B cell (primary cell): ENCODE results near the gene ARHGAP18. TPM values are rescaled to one million over a fixed set of nuclear protein-coding genes. Genes with fewer than 3 reads are reported as not detected.

ENCODE experiments used
- ATAC-seq: fragments of 200-7000 bp; cut with Tn5 transposase; one replicate; pipeline ENCODE4 v1.10.0; 2021; ENCODE audit warnings: low read depth, mild to moderate bottlenecking, moderate number of reproducible peaks, moderate library complexity
- CTCF ChIA-PET: fragments of 350-600 bp; sonication (Branson Sonifier 250); formaldehyde crosslinking; loops from one replicate; lab custom pipeline; 2021; ENCODE audit warnings: antibody characterized with exemption, inconsistent platforms; lab: Charles Lee
- POLR2A ChIA-PET: fragments of 350-600 bp; sonication (Branson Sonifier 250); formaldehyde crosslinking; loops from one replicate; lab custom pipeline; 2021; ENCODE audit warnings: antibody characterized with exemption; lab: Charles Lee
- DNase-seq: peaks from one replicate; pipeline ENCODE4 v3.0.0; 2013
- H2AFZ ChIP-seq: 2 replicates; pipeline ENCODE4 v1.6.1; 2012; ENCODE audit warnings: mild to moderate bottlenecking, low read depth, low read length; ENCODE audit not compliant: insufficient read depth, poor library complexity, severe bottlenecking
- H3K27ac ChIP-seq, 2 donors: 1 replicate in 1 of 2; 2 replicates in 1 of 2; pipeline ENCODE4 v1.5.1; 2012 to 2013; ENCODE audit warnings: low read length in 2 of 2, mild to moderate bottlenecking in 2 of 2, moderate library complexity in 1 of 2
- H3K27me3 ChIP-seq, 4 experiments: fragments of 200-600 bp in 1 of 4; sonication (generic) in 1 of 4; replicated peaks in 1 of 4; 1 replicate in 2 of 4; 2 replicates in 2 of 4; pipeline versions ENCODE4 v1.6.1 to v1.7.0; 2013 to 2016; ENCODE audit warnings: low read length in 3 of 4, mild to moderate bottlenecking in 2 of 4, mixed read lengths in 1 of 4, moderate library complexity in 1 of 4; ENCODE audit not compliant: insufficient read depth in 4 of 4, control insufficient read depth in 3 of 4; ENCODE audit errors: control extremely low read depth in 1 of 4
- H3K36me3 ChIP-seq, 2 experiments: replicated peaks in 1 of 2; 1 replicate in 1 of 2; 2 replicates in 1 of 2; pipeline versions ENCODE4 v1.6.1 to v1.7.1; 2013; ENCODE audit warnings: low read length in 1 of 2; ENCODE audit not compliant: insufficient read depth in 2 of 2, control insufficient read depth in 1 of 2; ENCODE audit errors: control extremely low read depth in 1 of 2, extremely low read depth in 1 of 2
- H3K4me1 ChIP-seq, 2 donors: fragments of 200-600 bp in 1 of 2; sonication (generic) in 1 of 2; 1 replicate in 1 of 2; 2 replicates in 1 of 2; pipeline versions ENCODE4 v1.5.1 to v1.6.1; 2013 to 2017; ENCODE audit warnings: low read length in 2 of 2; ENCODE audit not compliant: control insufficient read depth in 2 of 2, insufficient read depth in 2 of 2
- H3K4me2 ChIP-seq: replicated peaks from 2 replicates; pipeline ENCODE3; 2012; ENCODE audit warnings: mild to moderate bottlenecking, low read depth, low read length; ENCODE audit not compliant: poor library complexity, severe bottlenecking
- H3K4me3 ChIP-seq, 5 experiments: fragments of 200-600 bp in 1 of 5; sonication (generic) in 1 of 5; 1 replicate in 3 of 5; 2 replicates in 2 of 5; pipeline versions ENCODE4 v1.5.1 to v1.7.0; 2011 to 2016; ENCODE audit warnings: low read length in 4 of 5, mild to moderate bottlenecking in 4 of 5, low read depth in 2 of 5, control low read depth in 1 of 5, moderate library complexity in 1 of 5; ENCODE audit not compliant: insufficient read depth in 1 of 5; ENCODE audit errors: control extremely low read depth in 1 of 5, extremely low read depth in 1 of 5
- H3K79me2 ChIP-seq: fragments of 200-600 bp; sonication (generic); one replicate; pipeline ENCODE4 v1.6.0; 2016; ENCODE audit warnings: low read length; ENCODE audit not compliant: control insufficient read depth, insufficient read depth
- H3K9ac ChIP-seq: fragments of 200-600 bp; sonication (generic); 2 replicates; pipeline ENCODE4 v1.6.1; 2017; ENCODE audit warnings: mild to moderate bottlenecking, low read length, moderate library complexity
- H3K9me3 ChIP-seq, 3 donors: one replicate each; pipeline versions ENCODE4 v1.6.1 to v1.7.1; 2013; ENCODE audit warnings: low read length in 2 of 3; ENCODE audit not compliant: control insufficient read depth in 2 of 3, insufficient read depth in 1 of 3; ENCODE audit errors: control extremely low read depth in 1 of 3
- H4K20me1 ChIP-seq: 2 replicates; pipeline ENCODE4 v1.6.0; 2012; ENCODE audit warnings: mild to moderate bottlenecking, low read length; ENCODE audit not compliant: insufficient read depth, control insufficient read depth, poor library complexity, severe bottlenecking
- H3K27ac Mint-ChIP-seq: one replicate; pipeline ENCODE4 v1.8.0; 2021; ENCODE audit warnings: mixed read lengths
- H3K27me3 Mint-ChIP-seq: one replicate; pipeline ENCODE4 v1.8.0; 2021; ENCODE audit warnings: mixed read lengths
- H3K4me1 Mint-ChIP-seq: one replicate; pipeline ENCODE4 v1.8.0; 2021; ENCODE audit warnings: mixed read lengths
- H3K4me3 Mint-ChIP-seq: one replicate; pipeline ENCODE4 v1.8.0; 2021; ENCODE audit warnings: mixed read lengths
- H3K9me3 Mint-ChIP-seq: one replicate; pipeline ENCODE4 v1.8.0; 2022; ENCODE audit warnings: mixed read lengths; ENCODE audit not compliant: insufficient read depth
- EZH2 ChIP-seq: IDR thresholded peaks from 2 replicates; pipeline ENCODE4 v1.6.1; 2012; ENCODE audit warnings: borderline replicate concordance, low read depth, mild to moderate bottlenecking, moderate library complexity, low read length; ENCODE audit not compliant: insufficient read depth, poor library complexity, severe bottlenecking
- WGBS: methylation state at CpG from one replicate; pipeline ENCODE4 v1.1.5; 2013; ENCODE audit warnings: missing lambda C conversion rate; ENCODE audit not compliant: insufficient coverage; 5-methylcytosine and 5-hydroxymethylcytosine counted together
- intact Hi-C: fragments of 100-400 bp; cut with micrococcal nuclease; formaldehyde crosslinking; loops from one replicate; pipeline ENCODE4 v1.10.0; 2022
- polyA plus RNA-seq: library from polyadenylated mRNA; depleted of rRNA; stranded (reverse); fragments of >200 nt; gene quantifications from 2 replicates; pipeline ENCODE4 v1.2.3, GENCODE V29; 2012
- total RNA-seq, 2 donors: library from RNA; stranded (reverse); fragments of 120-200 nt in 1 of 2; gene quantifications; 1 replicate in 1 of 2; 2 replicates in 1 of 2; pipeline versions ENCODE4 v1.2.3 to v1.2.4, GENCODE V29; 2013 to 2022
- TF ChIP-seq, protein P1 (sequence below): fragments of 200-600 bp; IDR thresholded peaks from one replicate; pipeline ENCODE4 v1.8.0; 2022; ENCODE audit warnings: antibody characterized with exemption, mild to moderate bottlenecking

Gene ARHGAP18
- total and polyA plus RNA-seq, 2 donors (not counting 1 experiment from before 2014, with no cell fraction given), result 0.95 to 3.9 TPM

DNA sequence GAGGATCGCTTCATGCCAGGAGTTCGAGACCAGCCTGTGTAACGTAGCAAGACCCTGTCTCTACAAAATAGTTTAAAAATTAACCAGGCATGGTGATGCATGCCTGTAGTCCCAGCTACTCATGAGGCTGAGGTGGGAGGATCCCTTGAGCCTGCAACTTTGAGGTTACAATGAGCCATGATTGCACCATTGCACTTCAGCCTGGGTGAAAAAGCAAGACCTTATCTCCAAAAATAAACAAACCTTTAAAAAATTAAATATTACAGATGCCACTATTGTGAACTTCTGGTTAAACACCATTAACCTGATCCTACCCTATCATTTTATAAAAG lies 116.8 kb downstream of the ARHGAP18 start:
- Histone ChIP-seq H3K4me3 (no peak overlapping the region), H3K36me3 (no peaks in the 10 kb centered on the region), H3K27me3 (no peaks in the 10 kb centered on the region), H3K9me3 (no peaks in the 10 kb centered on the region), H4K20me1 (no peaks in the 10 kb centered on the region), H3K27ac (no peak overlapping the region), H3K4me2 (no peak overlapping the region), H3K9ac (no peak overlapping the region), H2AFZ (no peak overlapping the region), H3K79me2 (no peaks in the 10 kb centered on the region), H3K4me1 (peaks cover 5 to 9% of the 10 kb centered on the region in 2 donors)
- Mint-ChIP-seq H3K27me3 (no peaks in the 10 kb centered on the region), H3K4me3 (no peak overlapping the region), H3K9me3 (no peaks in the 10 kb centered on the region), H3K27ac (no peak overlapping the region), H3K4me1 (peaks cover 6% of the 10 kb centered on the region)
- DNase-seq, result no peak
- intact Hi-C loops, result loop anchor here (10.0 kb wide), 1 partner anchor 1282 kb away; no protein-coding TSS in a partner anchor
- WGBS, result 93% methylated on average over 3 of the region's 3 CpGs
- ChIA-PET POLR2A (no interaction called here), CTCF (no interaction called here)
- no peak for ATAC-seq
- TF ChIP-seq EZH2, result no peak
- TF ChIP-seq, protein P1, sequence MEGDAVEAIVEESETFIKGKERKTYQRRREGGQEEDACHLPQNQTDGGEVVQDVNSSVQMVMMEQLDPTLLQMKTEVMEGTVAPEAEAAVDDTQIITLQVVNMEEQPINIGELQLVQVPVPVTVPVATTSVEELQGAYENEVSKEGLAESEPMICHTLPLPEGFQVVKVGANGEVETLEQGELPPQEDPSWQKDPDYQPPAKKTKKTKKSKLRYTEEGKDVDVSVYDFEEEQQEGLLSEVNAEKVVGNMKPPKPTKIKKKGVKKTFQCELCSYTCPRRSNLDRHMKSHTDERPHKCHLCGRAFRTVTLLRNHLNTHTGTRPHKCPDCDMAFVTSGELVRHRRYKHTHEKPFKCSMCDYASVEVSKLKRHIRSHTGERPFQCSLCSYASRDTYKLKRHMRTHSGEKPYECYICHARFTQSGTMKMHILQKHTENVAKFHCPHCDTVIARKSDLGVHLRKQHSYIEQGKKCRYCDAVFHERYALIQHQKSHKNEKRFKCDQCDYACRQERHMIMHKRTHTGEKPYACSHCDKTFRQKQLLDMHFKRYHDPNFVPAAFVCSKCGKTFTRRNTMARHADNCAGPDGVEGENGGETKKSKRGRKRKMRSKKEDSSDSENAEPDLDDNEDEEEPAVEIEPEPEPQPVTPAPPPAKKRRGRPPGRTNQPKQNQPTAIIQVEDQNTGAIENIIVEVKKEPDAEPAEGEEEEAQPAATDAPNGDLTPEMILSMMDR, result no peak

DNA sequence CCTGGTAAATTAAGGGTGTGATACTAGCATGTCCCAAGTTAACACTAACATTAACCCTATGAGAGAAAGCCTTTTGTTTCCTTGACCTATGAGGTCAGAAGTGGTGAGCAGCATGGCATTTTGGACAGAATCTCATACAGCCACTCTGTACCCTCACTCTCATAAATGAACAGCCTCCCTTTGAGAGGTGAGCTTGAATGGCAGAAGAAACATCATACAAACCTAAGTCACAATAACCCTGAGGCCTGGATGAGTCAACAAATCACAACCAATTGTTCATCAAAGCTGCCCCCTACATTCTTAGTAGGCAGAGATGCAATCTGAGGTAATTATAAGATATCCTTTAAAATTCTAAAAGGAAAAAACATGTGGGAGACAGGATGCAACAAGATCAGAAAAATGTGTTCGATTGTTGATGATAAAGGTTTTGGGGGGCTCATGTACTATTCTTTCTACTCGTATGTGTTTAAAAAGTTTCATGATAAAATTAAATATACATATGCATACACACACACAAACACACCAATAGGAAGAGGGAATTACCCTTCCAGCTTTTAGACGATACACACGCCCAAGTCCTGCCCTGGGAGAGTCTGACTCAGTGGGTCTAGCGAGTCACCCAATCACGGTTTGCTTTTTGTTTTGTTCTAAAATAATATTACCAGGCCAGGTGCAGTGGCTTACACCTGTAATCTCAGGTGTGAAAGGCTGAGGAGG lies 117.3 kb downstream of the ARHGAP18 start:
- no peak overlapping the region for H3K9ac ChIP-seq
- no peaks in the 10 kb centered on the region for H3K27me3 ChIP-seq
- H3K4me3 Mint-ChIP-seq, result no peak overlapping the region
- H3K27ac Mint-ChIP-seq, result no peak overlapping the region
- intact Hi-C loops, result loop anchor here (10.0 kb wide), 1 partner anchor 1282 kb away; no protein-coding TSS in a partner anchor
- ATAC-seq, result no peak
- no peaks in the 10 kb centered on the region for H3K79me2 ChIP-seq
- H3K36me3 ChIP-seq, result no peaks in the 10 kb centered on the region
- no peaks in the 10 kb centered on the region for H3K9me3 Mint-ChIP-seq
- peaks cover 5 to 7% of the 10 kb centered on the region in 2 donors for H3K4me1 ChIP-seq
- TF ChIP-seq, protein P1, result no peak
- TF ChIP-seq EZH2, result no peak
- ChIA-PET POLR2A (no interaction called here), CTCF (no interaction called here)
- no peak overlapping the region for H3K4me3 ChIP-seq
- H3K27ac ChIP-seq, result no peak overlapping the region
- no peaks in the 10 kb centered on the region for H3K27me3 Mint-ChIP-seq
- no peaks in the 10 kb centered on the region for H4K20me1 ChIP-seq
- DNase-seq, result no peak
- no peak overlapping the region for H2AFZ ChIP-seq
- H3K4me1 Mint-ChIP-seq, result peaks cover 5% of the 10 kb centered on the region
- H3K4me2 ChIP-seq, result no peak overlapping the region
- H3K9me3 ChIP-seq, result no peaks in the 10 kb centered on the region
- WGBS, result 90% methylated on average over 2 of the region's 6 CpGs
